HG03025 (cell line): ENCODE measurements around the gene TAF1B.
A peak's percentile ranks its signal among the peaks of the same experiment; 100 is the strongest.

Experiments used
- ATAC-seq: cut with Tn5 transposase; IDR thresholded peaks from one replicate; pipeline ENCODE4 v1.9.1; 2021; ENCODE audit warnings: mild to moderate bottlenecking, moderate library complexity; ENCODE audit not compliant: unreplicated experiment, low FRiP score

TAF1B gene

DNA sequence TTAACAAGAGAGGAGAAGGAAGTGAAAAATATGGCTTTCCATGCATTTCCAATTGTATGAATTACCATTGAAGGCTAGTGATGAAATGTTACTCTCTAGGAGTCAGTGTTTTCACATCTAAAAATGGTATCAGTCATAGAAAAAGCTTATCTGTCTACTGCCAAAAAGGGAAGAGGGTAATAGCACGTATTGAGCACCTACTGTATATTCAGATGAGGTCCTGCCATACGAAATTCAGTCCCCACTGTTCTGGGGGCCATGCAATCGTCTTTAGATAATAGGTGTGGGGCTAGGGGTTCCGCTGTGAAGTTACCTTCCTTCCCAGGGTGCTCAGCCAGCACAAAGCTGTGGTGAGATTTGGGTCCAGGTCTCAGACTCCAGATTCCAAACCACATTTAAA lies 94.0 kb downstream of the TAF1B start:
- no peak for ATAC-seq

DNA sequence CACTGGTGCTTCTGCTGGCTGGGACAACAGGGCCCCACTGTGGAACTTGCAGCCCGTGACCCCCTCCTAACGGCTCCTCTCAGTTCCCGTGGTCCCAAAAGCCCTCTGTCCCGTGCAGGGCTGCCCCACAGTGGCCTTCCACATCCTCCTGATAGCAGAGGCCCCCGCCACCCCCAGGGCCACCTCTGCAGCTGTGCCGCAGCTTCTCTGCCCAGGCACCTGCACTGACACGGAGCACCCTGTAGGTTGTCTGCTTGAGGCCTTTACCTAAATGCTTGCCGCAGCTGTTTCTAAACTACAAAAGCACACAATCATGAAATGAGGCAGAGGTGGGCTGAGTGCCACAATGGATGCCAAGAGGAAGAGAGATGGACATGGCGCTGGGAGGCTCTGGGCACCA lies 94.7 kb downstream of the TAF1B start:
- ATAC-seq, result no peak

DNA sequence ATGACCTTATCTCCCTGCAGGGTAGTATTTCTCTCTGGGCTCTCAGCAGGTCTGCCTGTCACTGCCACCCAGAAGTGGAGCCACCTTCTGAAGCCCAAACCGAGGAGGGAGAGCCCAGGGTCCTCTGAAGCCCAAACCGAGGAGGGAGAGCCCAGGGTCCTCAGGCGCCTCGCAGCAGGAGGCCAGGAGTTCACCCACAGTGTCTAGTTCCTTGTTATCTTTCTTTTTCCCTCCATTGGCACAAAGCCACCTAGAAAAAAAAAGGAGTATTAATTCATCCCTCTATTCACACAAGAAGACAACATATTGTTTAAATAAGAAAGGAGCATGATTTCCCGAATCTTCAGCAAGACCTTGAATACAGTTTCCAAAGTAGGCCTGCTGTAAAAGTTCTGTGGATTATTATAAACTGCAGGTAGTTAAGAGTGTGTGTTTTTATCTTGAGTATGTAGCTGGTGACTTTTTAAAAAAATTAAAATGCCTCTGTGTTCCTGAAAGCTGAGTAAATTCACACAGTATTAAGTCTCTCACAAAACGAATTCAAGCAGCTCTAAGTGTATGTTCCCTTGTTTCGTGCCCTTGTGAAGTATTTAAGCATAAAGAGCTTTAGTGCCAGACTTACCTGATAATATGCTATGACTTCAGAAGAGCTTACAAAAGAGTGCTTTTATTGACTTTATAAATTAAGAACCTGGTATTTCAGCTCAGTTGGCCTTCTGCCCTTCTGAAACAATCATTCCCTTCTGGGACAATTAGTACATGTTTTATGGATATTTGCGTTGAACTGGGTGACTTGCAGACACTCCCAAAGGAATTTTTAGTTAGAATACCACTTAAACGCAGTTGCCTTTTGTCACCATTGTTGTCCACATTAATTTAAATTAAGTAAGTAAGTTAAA lies 96.6 kb downstream of the TAF1B start:
- no peak for ATAC-seq

DNA sequence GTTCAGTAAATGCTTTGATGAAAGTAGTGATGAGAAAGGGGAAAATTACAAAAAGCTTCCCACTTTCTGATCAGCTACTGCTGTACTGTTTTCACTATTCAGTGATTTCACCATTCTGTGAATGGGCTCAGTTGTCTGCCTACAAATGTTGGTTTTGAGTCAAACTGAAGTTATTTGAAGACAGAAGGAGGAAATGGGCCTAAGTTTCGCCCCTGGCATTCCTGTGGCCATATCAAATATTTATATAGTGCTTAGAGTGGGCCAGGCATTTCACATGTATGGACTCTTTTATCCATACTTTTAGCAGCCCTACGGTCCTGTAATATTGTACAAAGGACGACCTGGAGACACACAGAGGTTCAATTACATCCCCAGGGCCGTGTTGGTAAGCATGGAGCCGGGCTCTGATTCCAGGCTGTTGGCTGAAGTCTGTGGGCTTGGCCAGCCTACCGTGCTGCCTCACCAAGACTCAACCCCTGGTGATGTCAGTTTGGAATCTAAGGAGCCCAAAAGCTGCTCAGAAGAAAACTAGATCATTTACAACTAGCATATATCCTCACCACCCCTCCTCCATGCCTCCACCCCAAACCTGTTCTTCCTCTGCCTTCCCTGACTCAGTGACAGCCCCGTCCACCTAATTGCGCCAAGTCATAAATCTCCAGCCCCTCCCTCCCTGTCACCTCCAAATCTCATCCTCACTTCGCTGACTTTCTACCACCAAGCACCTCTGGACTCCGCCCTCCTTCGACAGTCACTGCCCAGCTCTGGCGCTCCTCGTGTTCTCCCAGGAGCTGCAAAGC lies 98.1 kb downstream of the TAF1B start:
- ATAC-seq, result no peak

DNA sequence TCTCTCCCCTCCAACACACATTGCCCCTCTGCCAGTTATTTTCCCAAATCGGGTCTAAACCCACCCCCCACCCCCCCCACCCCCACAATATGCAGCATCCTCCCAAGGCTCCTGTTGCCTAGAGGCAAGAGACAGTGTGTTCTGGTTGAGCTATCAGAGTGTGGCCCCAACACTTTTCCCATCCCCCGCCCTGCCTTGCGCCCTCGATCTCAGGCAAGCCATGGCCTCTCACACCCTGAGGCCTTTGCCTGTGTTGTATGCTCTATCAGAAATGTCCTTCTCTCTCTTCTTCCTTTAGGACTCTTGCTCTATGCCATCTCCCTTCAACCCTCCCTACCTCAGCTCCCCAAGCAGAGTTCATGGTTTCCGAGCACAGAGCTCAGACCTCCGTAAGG lies 98.7 kb downstream of the TAF1B start:
- no peak for ATAC-seq

DNA sequence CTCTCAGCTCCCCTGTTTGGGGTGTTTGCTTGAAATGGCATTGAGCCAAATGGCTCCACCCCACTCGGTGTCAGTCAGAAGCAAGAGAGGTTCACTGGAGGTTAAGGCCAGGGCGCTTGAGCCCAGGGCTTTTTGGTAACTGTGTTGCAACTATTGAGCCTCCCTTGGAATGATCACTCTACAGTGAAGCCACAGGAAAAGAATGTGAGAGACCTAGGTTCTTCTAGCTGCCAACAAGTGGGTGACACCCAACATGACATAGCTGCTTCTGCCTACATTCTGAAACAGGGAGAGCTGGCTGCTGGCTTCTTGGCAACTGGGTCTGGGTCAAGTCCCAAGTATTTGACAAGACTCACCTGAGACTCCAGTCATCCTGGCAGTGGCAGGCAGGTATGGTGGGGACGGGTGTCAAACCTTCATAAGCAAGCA lies 101.1 kb downstream of the TAF1B start:
- ATAC-seq, result no peak

DNA sequence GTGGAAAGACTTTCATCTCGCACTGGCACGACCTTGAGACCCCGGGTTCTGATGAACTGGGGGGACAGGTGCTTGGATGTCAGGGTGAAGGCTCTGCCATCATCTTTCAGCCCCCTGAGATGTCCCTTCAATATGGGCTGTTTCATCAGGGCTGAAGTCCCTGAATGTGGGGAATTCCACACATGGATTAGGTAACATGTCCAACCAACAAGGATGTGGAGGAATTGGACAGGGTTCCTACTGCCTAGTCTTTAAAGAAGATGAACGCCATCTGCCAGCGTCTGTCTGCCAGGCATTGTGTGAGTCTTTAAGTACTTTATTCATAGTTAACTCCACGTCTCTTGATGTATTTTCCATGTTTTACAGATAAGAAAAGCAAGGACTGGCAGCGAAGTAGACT lies 102.3 kb downstream of the TAF1B start:
- no peak for ATAC-seq

DNA sequence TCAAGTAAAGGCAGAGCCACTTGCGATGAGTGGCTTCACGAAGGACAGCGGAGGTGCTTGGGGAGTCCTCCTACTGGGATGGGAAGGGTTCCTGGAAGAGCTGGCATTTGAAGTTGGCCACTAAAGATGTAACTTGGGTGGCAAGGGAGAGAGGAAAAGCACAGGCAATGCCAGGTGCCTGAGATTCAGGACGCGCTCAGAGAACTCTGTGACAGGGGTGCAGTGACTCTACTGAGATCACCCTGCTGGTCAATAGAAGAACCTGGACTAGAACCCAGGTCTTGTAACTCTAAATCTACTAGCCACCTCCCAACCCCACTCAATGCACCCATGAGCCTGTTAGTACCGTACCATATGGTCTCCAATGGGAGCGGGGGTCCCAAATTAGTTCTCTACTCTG lies 102.8 kb downstream of the TAF1B start:
- no peak for ATAC-seq

DNA sequence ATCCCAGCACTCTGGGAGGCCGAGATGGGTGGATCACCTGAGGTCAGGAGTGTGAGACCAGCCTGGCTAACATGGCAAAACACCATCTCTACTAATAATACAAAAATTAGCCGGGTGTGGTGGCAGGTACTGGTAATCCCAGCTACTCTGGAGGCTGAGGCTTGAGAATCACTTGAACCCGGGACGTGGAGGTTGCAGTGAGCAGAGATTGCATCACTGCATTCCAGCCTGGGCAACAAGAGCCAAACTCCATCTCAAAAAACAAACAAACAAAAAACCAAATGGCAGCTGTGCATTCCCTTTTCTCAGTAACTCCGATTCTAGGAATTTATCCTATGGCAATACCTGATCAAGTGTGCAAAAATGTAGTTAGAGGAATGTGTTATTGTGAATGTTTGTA lies 103.5 kb downstream of the TAF1B start:
- no peak for ATAC-seq

DNA sequence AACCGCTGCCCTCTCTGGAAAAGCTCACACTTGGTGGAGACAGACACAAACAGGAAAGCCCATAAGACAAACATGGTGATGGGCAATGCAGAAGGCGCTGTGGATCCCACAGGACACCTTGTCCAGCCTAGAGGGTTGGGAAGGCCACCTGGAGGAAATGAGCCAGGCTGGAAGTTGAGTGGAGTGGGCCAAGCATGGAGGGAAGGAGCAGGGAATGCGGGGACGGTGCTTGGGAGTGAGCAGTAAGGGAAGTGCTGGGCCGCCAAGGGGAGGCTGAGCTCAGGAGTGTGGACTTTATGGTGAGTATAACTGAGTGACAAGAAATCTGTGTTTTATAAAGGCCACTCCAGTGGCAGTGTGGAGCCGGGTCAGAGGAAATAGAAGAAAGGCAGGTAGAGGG lies 105.4 kb downstream of the TAF1B start:
- ATAC-seq, result no peak

DNA sequence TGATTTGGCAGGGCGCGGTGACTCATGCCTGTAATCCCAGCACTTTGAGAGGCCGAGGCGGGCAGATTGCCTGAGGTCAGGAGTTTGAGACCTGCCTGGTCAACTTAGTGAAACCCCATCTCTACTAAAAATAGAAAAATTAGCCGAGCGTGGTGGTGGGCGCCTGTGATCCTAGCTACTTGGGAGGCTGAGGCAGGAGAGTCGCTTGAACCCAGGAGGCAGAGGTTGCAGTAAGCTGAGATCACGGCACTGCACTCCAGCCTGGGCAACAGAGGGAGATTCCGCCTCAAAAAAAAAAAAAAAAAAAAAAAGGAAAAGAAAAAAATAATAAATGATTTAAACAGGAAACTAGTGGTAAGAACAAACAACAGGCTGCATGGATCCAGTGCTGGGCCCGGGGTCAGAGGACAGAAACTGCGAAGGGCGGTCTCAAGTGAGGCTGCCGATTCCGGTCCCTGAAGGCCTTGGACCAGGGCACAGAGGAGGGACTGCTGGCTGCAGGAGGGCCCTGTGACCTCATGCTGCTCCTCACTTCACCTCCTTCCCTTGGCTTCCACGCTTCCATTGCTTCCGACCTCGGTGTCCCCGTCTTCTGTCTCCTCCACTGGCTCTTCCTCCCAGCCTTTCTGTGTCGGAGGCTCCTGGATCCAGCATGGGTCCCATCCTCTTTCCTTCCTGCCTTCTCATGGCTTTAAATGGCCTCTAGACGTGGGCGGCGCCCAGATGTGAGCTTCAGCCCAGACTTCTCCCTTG lies 106.1 kb downstream of the TAF1B start:
- no peak for ATAC-seq

DNA sequence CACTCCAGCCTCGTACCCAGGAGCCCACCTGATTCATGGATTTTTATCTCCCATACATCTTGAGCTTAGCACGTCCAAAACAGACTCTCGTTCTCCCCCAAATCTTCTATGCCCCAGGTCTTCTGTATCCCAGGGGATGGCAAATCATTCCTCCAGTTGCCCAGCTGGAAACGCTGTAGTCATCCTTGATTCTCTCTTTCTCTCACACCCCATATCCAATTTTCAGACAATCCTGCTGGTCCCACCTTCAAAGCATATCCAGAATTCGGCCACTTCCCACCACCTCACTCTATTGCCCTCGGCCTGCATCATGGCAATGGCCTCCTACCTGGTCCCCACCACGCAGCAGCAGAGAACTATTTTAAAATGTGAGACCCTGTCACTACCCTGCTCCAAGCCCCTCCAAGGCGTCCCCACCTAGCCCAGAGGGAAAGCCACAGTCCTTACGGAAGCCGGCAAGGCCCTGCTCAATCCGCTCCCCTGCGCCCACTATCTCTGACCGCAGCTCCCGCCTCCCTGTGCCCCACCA lies 106.8 kb downstream of the TAF1B start:
- ATAC-seq, result no peak

DNA sequence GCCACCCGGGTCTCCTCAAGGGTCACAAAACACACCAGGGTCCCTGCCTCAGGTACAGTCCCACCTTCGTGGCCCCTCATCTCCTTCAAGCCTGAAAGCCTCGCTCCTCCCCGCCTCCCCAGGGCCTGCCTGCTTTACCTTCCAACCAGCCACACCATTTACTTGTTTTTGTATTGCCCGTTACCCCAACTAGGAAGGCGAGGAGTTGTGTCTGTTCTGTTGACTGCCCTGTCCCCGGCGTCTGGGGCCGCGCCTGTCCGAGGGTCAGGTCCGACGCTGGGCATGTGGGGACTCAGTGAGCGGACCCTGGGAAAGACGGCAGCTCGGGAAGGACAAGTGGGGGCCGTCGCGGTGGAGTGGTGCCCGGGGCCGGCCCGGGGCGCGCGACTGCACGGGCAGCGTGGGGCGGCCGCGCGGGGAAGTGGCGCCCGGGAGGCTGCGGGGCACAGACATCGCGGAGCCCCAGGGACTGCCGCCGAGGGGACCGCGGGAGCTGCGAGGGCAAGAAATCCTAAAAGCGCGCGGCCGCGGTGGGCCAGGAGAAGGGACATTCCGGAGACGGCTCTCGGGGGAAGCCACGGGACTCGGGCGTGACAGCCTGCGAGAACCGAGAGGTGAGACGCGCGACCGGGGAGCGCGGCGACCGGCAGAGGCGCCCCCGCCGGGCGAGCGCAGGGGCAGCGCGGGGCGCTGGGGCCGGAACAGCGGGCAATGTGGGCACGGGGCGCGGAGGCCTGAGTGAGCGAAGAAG lies 107.4 kb downstream of the TAF1B start:
- ATAC-seq, result peak; percentile 41

DNA sequence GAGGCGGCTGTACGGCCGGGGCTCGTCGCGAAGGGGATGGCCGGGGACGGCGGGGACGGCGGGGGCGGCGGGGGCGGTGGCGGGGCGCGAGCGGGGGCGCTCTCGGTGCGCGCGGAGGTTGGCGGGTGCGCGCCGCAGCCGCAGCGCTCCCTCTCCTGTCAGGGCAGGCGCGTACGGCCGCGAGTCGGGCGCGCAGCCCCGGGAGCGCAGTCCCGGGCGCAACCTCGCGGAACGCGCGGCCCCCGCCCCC lies 107.9 kb downstream of the TAF1B start:
- no peak for ATAC-seq

DNA sequence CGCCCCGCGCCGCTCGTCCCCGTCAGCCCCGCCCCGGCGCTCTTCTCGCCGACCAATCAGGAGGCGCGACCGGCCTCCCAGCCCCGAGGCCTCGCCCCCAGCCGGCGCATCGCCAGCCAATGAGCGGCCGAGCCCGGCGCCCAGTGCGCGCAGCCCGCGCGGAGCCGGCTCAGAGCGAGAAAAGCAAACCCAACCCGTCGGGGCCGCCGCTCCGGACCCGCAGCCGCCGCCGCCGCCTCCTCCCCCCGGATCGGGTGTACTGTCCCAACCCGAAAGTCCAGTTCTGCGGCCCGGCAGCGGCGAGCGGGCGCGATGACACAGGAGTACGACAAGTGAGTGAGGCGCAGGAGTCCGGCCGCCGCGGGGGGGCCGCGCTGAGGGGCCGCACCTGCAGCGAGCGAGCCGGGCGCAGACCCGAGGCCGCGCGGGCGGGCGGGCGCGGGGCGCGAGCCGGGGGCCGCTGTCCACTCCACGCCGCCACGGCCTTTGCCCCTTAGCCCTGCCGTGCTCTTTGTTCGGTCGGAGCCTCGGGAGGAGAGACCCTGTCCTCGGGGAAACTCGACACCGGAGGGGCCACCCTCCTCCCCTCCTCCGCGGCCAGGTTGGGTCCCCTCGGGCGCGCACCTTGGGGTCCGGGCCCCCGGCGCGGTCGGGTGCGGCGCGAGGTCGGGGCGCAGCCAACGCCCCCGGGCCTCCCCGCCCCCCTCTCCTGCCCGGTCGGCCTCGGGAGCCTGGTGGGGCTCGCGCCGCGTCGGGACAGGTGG lies 108.4 kb downstream of the TAF1B start, which contains the start of gene GRHL1:
TSS of gene GRHL1 (plus strand) at position 172 of the 764 bp plus-strand sequence. CDS start at position 313, 141 bp downstream.
- ATAC-seq, result peak; percentile 95

DNA sequence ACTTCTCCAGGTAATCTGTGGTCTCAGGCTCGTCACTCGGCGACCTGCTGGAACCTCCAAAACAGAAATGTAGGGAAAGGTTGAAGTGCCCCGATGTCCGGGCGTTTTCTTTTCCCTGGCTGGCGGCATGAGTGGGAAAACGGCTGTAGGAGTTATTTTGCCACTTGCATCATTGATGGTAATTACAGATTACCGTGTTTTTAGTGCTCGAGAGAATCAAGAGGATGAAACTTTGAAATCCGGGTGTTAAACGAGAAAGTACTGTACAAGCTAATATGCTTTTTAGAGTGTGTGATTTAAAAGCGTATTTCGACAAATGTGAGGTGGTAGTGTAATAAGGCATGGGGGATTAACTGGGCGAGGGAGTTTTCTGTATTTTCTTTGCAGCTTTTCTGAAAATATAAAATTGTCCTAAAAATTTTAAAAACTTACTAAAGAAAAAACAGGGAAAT lies 109.0 kb downstream of the TAF1B start:
- no peak for ATAC-seq

DNA sequence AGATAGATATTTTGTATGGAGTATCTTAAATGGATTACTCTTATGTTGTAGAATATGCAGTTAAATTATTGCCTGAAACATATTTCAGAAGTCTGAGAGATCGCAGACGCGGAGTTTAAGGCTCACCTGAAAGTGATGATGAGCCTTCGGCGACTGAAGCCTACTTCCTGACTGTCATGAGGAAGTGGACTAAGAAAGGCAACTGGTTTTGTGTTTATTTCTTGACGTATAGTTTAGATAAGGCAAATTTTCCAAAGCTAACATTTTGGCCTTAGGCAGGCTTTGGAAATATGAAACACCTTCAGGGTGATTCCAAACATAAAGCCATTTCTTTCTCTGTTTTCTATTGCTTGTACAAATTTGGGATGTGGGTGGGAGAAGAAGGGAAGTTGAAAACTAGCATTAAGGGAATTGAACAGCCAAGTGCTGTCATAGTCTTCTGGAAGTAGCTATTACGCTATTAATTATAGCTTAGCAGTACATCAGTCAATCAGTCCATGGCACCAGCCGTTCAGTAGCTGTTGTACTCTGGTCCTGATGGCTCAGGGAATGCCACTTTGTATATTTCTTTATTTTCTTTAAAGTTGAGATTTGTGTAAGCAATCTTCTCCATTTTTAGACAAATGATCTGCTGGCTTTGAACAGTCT lies 109.7 kb downstream of the TAF1B start:
- ATAC-seq, result no peak

DNA sequence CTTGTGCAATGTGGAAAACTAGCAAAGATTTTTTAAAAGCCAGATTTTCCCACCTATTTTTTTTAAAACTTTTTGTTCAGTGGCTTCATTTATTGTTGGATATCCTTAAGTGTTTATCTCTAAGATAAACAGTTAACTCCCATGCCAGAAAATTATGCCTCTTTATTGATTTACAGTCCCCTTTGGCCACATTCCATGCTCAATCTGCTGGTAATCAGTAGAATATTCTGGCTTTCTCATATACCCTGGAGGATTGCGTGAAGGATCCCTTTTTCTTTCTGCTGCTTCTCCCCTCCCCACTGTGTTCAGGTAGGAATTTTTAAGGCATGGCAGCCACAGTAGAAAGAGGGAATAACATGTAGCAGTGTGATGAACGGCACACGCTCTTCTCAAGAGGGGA lies 110.9 kb downstream of the TAF1B start:
- no peak for ATAC-seq

DNA sequence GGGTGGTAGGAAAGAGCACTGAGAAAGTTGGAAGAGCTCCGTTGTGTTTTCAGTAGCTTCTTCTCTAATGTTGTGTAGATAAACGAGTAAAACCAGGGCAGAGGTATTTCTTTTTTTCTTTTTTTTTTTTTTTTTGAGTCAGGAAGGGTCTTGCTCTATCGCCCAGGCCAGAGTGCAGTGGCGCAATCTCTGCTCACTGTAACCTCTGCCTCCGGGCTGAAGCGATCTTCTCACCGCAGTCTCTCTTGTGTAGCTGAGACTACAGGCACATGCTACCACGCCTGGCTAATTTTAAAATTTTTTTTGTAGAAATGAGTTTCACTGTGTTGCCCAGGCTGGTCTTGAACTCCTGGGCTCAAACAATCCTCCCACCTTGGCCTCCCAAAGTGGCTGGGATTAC lies 114.8 kb downstream of the TAF1B start:
- no peak for ATAC-seq
